NOMO-1 (cell line): ENCODE measurements around the gene TBC1D2.
"Not testable (repeated sequence)": the region's sequence is repeated elsewhere in the genome, so short reads cannot be mapped to it uniquely, and the experiment has no call there.

Source experiments
- DNase-seq, 2 experiments: peaks; one replicate each; lab custom pipeline; 2025; ENCODE audit not compliant: unreplicated experiment in 2 of 2; lab: John Stamatoyannopoulos, UW

Gene TBC1D2

DNA sequence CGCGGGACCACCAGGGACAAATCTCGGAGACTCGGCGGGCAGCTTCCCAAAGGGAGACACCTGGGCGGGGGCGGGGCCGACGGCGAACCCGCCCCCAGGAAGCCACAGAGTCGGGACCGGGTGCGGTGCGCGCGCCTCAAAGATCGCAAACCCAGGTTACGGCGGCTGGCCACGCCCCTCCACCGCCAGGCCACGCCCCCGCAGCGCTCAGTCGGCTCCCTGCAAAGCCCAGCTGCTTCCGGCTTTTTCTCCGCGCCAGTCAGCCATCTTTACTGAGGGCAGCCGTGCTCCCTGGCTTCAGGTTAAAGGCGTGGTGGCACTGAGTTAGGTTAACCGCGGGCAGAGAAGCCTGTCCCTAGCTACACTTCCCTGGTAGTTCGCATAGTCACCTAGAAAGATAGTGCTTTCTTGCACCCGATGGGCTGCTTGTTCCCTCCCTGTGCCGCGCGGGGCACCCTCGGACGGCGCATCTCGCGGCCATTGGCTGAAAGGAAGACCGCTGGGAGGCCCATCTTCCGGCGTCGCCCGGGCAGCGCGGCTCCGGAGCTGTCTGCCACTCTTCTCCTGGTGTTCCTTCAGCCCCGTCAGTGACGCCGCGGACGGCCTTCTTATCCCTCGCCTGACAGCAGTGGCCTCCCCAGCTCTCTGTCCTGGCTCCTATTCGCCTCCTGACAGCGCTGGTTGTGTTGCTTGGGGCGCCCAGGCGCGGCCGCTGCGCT is at the start of gene TBC1D2:
Gene TBC1D2 (minus strand): TSS at position 72 of the 719 bp plus-strand sequence. CDS start 108 bp downstream, outside the sequence.
- peak; percentile 95 to 97 for DNase-seq

- no peak for DNase-seq
Measured at GRCh38 chr9:98304381-98304780, 48.9 kb upstream of the TBC1D2 start.

GRCh38 chr9:98303633-98304125 is 48.2 kb upstream of the TBC1D2 start:
- DNase-seq, result no peak

DNA sequence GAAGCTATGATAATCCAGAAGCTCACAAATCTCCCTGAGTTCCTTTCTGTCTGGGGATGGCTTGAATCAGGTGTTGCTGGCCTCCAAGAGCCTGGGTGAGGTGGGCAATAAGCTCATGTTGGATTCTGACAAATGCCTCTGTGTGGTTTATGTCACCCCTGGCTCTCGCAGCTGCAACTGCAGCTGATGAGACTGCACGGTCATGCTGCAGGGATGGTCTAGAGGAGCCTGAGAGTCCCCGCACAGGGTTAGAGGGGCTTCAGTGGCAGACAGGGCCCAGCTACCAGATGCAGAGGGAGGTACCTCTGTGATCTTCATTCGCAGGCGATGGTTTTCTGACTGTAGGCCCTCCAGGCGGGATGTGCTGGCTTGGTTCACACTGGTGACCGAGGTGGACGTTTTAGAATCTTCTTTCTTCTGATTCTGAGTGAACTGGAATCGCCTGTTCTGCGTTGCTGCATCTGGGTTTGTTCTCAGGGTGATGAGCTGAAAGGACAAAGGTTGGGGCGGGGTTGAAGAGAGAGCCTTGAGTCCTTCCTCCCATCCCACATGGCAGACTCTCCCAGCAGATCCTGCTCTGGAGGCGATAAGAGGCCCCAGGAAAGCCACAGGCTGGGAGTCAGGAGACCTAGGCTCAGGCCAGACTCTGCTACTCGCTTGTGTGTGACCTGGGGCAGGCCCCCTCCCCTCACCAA is 47.6 kb upstream of the TBC1D2 start:
- no peak for DNase-seq

- no peak for DNase-seq
Measured at GRCh38 chr9:98302150-98302549, 46.7 kb upstream of the TBC1D2 start.

- no peak for DNase-seq
Measured at GRCh38 chr9:98300611-98301010, 45.2 kb upstream of the TBC1D2 start.

DNA sequence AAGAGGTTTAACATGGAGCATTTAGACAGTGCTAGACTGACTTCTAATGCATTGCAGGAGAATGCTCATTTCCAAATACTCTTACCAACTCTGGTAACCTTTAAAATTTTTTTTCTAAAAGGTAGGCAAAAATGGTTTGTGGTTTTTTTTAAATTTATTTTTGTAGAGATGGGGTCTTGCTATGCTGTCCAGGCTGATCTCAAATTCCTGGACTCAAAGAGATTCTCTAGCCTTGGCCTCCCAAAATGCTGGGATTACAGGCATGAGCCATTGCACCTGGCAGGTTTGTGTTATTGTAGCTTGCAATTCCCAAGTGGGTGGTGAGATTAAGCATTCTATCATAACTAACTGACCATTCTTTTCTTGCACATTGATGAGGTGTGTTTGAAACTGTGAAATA is 43.0 kb upstream of the TBC1D2 start:
- DNase-seq, result no peak

DNA sequence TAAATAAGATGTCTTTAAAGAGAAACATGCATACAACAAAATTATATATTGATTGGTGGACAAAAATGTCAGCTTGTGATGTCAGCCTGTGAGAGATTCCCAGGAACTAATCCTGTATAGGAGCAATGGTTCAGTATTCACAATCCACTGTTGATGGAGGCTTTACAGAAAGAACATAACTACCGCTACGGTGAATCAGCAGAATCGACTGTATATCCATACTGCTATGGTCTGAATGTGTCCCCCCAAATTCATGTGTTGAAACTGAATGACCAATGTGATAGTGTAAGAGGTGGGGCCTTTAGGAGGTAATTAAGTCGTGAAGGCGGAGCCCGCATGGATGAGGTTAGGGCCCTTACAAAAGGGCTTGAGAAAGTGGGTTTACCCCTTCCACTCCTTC is 40.4 kb upstream of the TBC1D2 start:
- DNase-seq, result no peak

DNA sequence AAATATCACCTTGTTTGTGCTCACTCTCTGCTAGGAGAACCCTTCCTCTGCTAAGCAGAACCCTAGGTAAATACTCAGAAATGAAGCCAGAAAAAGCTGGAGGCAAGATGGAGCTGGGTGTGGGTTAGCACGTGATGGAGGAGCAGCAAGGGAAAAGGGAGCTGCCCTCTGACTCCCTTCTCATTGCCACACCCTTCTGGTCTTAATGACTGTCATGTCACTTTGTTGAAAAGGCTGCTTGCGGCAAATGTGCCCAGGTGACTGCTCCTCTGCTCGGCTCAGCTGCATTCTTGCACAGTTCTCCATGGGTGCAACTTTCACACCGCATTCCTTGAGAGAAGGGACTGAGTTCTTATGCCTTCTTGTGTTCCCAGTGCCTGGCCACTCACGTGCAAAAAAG is 36.4 kb upstream of the TBC1D2 start:
- DNase-seq, result no peak

DNA sequence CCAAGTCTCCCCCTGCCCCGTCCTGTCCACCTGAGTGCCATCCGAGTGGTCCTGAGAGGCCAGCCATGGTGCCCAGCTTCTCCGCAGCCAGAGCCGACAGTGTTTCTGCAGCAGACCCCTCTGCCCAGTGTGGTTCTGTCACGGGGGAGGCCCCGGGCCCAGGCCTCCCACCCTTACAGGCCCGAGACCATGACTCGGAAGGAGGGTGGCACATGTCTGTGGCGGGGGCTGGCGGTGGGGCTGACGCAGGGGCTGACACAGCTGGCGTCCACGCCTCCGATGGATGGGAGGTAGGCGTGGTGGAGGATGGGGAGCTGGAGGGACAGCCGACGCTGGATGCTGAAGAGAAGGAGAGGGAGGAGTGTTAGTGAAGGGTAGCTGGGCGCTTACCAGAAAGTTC is 35.0 kb upstream of the TBC1D2 start:
- DNase-seq, result no peak

DNA sequence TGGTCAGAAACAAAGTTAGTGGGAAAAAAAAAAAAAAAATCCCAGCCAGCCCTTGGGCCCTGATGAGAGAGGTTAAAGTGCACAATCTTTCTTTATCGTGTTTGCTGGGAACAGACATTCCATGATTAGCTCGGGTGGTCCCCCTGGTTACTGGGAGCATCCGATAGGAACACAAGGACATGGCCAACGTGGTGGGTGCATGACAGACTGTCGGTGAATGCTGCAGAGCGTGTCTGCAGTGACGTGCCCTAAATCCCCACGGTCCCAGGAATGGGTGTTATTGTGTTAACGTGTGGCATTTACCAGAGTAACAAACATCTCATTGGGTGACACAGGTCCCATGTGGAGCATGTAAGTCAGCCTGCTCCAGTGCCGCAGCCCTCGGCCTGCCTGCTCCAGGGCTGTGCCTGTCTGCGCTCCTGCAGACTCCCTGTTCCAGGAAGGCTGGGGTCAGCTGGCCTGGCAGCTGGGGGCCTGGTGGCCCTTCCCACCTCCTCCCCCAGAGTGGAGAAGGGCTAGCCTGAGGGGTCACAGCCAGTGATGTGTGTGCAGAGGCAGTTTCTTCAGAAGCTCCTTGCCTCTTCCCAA is 34.3 kb upstream of the TBC1D2 start:
- DNase-seq, result no peak

- DNase-seq, result no peak
Measured at GRCh38 chr9:98288881-98289280, 33.4 kb upstream of the TBC1D2 start.

GRCh38 chr9:98287384-98287783 is 31.9 kb upstream of the TBC1D2 start:
- no peak for DNase-seq

GRCh38 chr9:98285446-98285845 is 30.0 kb upstream of the TBC1D2 start:
- DNase-seq, result no peak

DNA sequence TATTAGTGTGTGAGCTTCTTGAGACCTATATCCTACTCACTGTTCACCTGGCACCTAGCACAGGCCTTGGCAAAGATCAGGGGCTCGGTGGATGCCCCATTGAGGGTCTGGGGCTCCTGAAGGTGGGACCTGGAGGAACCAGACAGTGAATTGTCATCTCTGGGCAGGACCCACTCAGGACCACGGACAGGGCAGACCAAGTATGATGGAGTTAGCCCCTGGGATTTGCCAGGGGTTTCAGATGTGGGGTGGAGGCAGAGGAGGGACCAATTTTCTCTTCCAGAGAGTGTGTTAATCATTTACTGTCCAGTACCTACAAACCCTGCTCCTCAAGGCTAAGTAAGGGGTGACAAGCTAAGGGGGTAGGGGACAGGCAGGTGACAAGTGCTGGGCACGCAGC is 29.3 kb upstream of the TBC1D2 start:
- no peak for DNase-seq

DNA sequence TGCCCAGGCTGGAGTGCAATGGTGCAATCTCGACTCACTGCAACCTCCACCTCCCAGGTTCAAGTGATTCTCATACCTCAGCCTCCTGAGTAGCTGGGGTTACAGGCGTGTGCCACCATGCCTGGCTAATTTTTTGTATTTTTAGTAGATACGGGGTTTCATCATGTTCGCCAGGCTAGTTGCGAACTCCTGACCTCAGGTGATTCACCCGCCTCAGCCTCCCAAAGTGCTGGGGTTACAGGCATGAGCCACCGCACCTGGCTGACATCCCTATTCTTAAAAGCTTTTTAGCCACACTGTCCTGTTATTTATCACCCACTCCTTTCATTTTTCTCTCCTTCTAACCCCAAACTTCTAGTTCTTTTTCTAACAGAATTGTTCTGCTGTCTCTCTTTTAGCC is 27.7 kb upstream of the TBC1D2 start:
- DNase-seq, result not testable (repeated sequence)

DNA sequence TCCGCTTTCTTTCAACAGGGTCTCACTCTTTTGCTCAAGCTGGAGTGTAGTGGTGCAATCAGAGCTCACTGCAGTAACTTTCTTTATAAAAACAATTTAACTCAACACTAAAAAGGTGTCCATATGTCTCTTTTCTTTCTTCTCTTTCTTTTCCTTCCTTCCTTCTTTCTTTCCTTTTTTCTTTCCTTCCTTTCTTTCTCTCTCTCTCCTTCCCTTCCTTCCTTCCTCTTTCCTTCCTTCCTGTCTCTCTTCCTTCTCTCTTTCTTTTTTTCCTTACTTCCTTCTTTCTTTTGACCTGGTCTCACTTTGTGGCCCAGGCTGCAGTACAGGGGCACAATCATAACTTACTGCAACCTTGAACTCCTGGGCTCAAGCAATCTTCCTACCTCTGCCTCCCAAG is 25.8 kb upstream of the TBC1D2 start:
- DNase-seq, result no peak

DNA sequence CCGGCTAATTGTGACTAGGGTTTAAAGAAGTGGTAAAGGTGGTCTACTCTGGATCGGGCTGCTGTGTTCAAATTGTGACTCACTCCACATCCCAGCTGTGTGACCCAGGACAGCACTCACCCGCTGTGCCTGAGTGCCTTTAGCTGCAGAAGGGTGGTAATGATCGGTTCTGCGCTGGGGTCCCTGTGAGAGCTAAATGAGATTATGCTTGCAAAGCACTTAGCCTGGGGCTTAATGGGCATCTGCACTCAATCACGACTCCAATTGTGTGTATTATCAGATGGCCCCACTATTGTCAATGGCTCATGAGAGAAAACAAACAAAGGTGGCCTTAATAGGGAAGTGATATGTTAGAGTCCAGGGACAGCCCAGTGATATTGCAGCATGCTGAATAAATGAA is 25.1 kb upstream of the TBC1D2 start:
- no peak for DNase-seq

- DNase-seq, result no peak
Measured at GRCh38 chr9:98280162-98280561, 24.7 kb upstream of the TBC1D2 start.

DNA sequence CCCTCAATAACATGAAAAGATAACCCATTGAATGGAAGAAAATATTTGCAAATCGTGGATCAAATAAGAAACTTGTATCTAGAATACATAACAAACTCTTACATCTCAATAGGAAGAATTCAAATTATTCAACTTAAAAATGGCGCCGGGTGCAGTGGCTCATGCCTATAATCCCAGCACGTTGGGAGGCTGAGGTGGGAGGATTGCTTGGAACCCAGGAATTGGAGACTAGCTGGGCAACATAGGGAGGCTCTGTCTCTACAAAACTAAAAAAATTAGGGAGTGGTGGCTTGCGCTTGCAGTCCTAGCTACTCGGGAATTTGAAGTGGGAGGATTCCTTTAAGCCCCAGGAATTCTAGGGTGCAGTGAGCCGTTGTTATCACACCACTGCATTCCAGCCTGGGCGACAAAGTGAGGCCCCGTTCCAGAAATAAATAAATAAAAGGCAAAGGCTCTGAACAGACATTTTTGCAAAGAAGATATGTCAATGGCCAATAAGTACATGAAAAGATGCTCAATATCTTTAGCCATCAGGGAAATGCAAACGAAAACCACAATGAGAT is 21.5 kb upstream of the TBC1D2 start:
- DNase-seq, result no peak

DNA sequence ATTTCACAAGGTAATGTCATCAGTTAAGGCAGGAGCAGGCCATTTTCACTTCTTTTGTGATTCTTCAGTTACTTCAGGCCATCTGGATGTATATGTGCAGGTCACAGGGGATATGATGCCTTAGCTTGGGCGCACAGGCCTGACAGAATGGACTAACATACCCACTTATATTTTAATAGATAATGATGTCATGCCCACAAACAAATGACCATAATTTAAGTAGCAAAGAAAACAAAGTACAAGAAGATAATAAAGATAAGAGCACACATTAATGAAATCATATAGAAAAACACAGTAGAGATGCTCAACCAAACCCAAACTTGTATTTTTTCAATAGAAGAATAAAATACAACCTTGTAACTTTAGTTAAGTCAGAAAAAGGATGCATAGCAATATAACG is 19.7 kb upstream of the TBC1D2 start:
- DNase-seq, result no peak

DNA sequence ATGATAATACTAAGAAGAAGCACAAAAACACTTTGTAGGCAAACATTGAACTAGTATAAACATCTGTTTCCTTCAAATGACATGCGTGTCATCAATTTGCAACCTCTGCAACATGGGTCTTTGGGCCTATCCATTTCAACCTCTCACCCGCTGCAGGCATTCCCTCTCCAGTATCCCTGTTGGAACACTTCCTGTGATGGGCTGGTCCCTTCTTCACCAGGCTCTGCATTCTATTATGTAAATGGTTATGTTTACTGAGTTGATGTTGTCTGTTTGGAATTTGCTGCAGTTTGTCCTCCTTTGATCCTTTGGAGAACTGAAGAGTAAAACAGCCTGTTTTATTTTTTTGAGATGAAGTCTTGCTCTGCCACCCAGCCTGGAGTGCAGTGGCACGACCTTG is 16.6 kb upstream of the TBC1D2 start:
- DNase-seq, result no peak
